Muscle of leg (tissue), 11 donors: Measurements from ENCODE around the gene NCOA3. TPM values are rescaled to one million over a fixed set of nuclear protein-coding genes. Genes with fewer than 3 reads are reported as not detected.

ENCODE experiments used
- DNase-seq: peaks from one replicate; pipeline ENCODE4 v3.0.0; 2013
- H3K27ac ChIP-seq: one replicate; pipeline ENCODE4 v1.5.1; 2013; ENCODE audit warnings: mild to moderate bottlenecking, low read length, control low read depth
- H3K27me3 ChIP-seq: one replicate; pipeline ENCODE4 v1.6.1; 2013; ENCODE audit warnings: low read length; ENCODE audit not compliant: control insufficient read depth, insufficient read depth
- H3K36me3 ChIP-seq: one replicate; pipeline ENCODE4 v1.6.1; 2013; ENCODE audit warnings: low read length; ENCODE audit not compliant: control insufficient read depth, insufficient read depth
- H3K4me1 ChIP-seq: one replicate; pipeline ENCODE4 v1.6.1; 2013; ENCODE audit warnings: low read length; ENCODE audit not compliant: control insufficient read depth, insufficient read depth
- H3K4me3 ChIP-seq: one replicate; pipeline ENCODE4 v1.5.1; 2013; ENCODE audit warnings: low read length, control low read depth
- H3K9me3 ChIP-seq: replicated peaks from 2 replicates; pipeline ENCODE4 v1.6.1; 2013; ENCODE audit warnings: low read depth, low read length; ENCODE audit not compliant: control insufficient read depth
- WGBS: methylation state at CpG from one replicate; pipeline ENCODE4 v1.1.5; 2013; ENCODE audit warnings: missing lambda C conversion rate; ENCODE audit not compliant: insufficient coverage; 5-methylcytosine and 5-hydroxymethylcytosine counted together
- polyA plus RNA-seq, 8 donors: library from polyadenylated mRNA; unstranded; fragments of 120-200 nt; gene quantifications; one replicate each; pipeline versions ENCODE4 v1.2.1 to v1.2.3, GENCODE V29; 2013; ENCODE audit warnings: inconsistent platforms in 1 of 8, low replicate concordance in 1 of 8; ENCODE audit not compliant: insufficient read length in 8 of 8, insufficient read depth in 1 of 8
- total RNA-seq: library from RNA; stranded (reverse); fragments of 120-200 nt; gene quantifications from one replicate; pipeline ENCODE4 v1.2.4, GENCODE V29; 2013

NCOA3 gene
- total and polyA plus RNA-seq, 9 donors = 11.0 to 19.1 (median 14.2) TPM

- Histone ChIP-seq H3K4me1 (no peaks in the 10 kb centered on the region), H3K9me3 (no peaks in the 10 kb centered on the region), H3K4me3 (no peak overlapping the region), H3K27ac (no peak overlapping the region), H3K36me3 (peaks cover 29% of the 10 kb centered on the region), H3K27me3 (no peaks in the 10 kb centered on the region)
- no peak for DNase-seq
- WGBS = no CpG with 5 or more reads among the region's 3 CpGs
Measured at GRCh38 chr20:47652301-47652700, 150.6 kb downstream of the NCOA3 start.

DNA sequence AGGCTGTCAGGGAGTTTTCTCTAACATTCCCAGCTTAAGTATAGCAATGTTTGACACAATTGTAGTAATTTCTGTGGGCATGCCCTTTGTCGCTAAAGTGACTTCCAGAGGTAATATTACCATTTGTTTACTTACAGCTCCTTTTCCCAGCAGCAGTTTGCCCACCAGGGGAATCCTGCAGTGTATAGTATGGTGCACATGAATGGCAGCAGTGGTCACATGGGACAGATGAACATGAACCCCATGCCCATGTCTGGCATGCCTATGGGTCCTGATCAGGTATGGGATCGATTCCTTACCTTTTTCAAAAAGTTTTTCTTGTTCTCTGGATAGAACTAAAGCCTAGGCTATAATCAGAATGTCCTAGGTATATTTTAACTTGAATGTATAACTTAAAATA lies 151.1 kb downstream of the NCOA3 start:
- no peaks in the 10 kb centered on the region for H3K4me1 ChIP-seq
- no CpG with 5 or more reads among the region's 2 CpGs for WGBS
- no peak overlapping the region for H3K4me3 ChIP-seq
- H3K27ac ChIP-seq = no peak overlapping the region
- DNase-seq = no peak
- no peaks in the 10 kb centered on the region for H3K27me3 ChIP-seq
- no peaks in the 10 kb centered on the region for H3K9me3 ChIP-seq
- peaks cover 29% of the 10 kb centered on the region for H3K36me3 ChIP-seq

- Histone ChIP-seq H3K4me3 (no peak overlapping the region), H3K27ac (no peak overlapping the region), H3K36me3 (peaks cover 27% of the 10 kb centered on the region), H3K9me3 (no peaks in the 10 kb centered on the region), H3K4me1 (no peaks in the 10 kb centered on the region), H3K27me3 (no peaks in the 10 kb centered on the region)
- no CpG with 5 or more reads among the region's 2 CpGs for WGBS
- DNase-seq = no peak
Measured at GRCh38 chr20:47653869-47654268, 152.2 kb downstream of the NCOA3 start.

DNA sequence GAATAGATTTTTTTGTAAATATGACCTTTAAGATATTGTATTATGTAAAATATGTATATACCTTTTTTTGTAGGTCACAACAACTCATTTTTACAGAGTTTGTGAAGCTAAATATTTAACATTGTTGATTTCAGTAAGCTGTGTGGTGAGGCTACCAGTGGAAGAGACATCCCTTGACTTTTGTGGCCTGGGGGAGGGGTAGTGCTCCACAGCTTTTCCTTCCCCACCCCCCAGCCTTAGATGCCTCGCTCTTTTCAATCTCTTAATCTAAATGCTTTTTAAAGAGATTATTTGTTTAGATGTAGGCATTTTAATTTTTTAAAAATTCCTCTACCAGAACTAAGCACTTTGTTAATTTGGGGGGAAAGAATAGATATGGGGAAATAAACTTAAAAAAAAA lies 152.7 kb downstream of the NCOA3 start:
- no CpG with 5 or more reads among the region's 1 CpG for WGBS
- Histone ChIP-seq H3K27ac (no peak overlapping the region), H3K36me3 (peaks cover 24% of the 10 kb centered on the region)

DNA sequence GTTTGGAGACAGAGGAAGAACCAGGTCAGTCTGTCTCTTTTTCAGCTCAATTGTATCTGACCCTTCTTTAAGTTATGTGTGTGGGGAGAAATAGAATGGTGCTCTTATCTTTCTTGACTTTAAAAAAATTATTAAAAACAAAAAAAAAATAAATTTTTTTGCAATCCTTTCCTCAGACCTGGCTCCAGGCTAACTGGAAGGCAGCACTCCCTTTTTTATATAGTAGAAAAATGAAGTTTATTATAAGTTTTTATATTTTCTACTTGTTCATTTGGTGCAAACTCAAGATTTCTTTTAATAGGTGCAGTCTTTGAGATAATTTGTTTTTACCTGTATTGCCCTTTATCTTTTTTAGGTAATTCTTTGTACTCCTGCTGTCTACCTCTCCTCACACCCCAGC lies 153.9 kb downstream of the NCOA3 start:
- no peak overlapping the region for H3K27ac ChIP-seq
- DNase-seq = no peak
- peaks cover 24% of the 10 kb centered on the region for H3K36me3 ChIP-seq
- no peak overlapping the region for H3K4me3 ChIP-seq
- H3K27me3 ChIP-seq = no peaks in the 10 kb centered on the region
- no peaks in the 10 kb centered on the region for H3K4me1 ChIP-seq
- H3K9me3 ChIP-seq = no peaks in the 10 kb centered on the region

More for the DNA sequence above, 152.7 kb downstream of the NCOA3 start:
- no peak for DNase-seq
- Histone ChIP-seq H3K4me3 (no peak overlapping the region), H3K27me3 (no peaks in the 10 kb centered on the region), H3K9me3 (no peaks in the 10 kb centered on the region), H3K4me1 (no peaks in the 10 kb centered on the region)

GRCh38 chr20:47656318-47656717 lies 154.6 kb downstream of the NCOA3 start:
- Histone ChIP-seq H3K4me3 (no peak overlapping the region), H3K9me3 (no peaks in the 10 kb centered on the region), H3K4me1 (no peaks in the 10 kb centered on the region), H3K36me3 (peaks cover 23% of the 10 kb centered on the region), H3K27ac (no peak overlapping the region), H3K27me3 (no peaks in the 10 kb centered on the region)
- DNase-seq = no peak
- no CpG with 5 or more reads among the region's 2 CpGs for WGBS

- Histone ChIP-seq H3K36me3 (peaks cover 27% of the 10 kb centered on the region), H3K4me3 (no peak overlapping the region), H3K9me3 (no peaks in the 10 kb centered on the region), H3K4me1 (peaks cover 7% of the 10 kb centered on the region), H3K27ac (no peak overlapping the region), H3K27me3 (no peaks in the 10 kb centered on the region)
- no peak for DNase-seq
- 80% methylated on average over 5 of the region's 7 CpGs for WGBS
Measured at GRCh38 chr20:47659904-47660601, 158.4 kb downstream of the NCOA3 start.

DNA sequence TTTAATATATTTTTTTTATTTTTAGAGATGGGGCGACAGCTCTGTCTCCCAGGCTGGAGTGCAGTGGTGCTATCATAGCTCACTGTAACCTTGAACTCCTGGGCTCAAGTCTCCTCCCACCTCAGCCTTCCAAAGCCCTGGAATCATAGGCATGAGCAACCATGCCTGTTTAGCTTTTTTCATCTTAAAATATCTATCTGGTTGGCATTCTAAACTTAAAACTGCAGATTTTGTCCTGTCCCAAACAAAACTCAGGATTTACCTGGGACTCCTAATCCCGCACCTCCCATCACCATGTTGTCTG lies 158.9 kb downstream of the NCOA3 start:
- no peaks in the 10 kb centered on the region for H3K9me3 ChIP-seq
- H3K27ac ChIP-seq = no peak overlapping the region
- peaks cover 27% of the 10 kb centered on the region for H3K36me3 ChIP-seq
- 87% methylated on average over 1 of the region's 2 CpGs for WGBS
- H3K27me3 ChIP-seq = no peaks in the 10 kb centered on the region
- no peak overlapping the region for H3K4me3 ChIP-seq
- DNase-seq = no peak
- peaks cover 7% of the 10 kb centered on the region for H3K4me1 ChIP-seq

- no peak for DNase-seq
- H3K36me3 ChIP-seq = peaks cover 27% of the 10 kb centered on the region
- no peaks in the 10 kb centered on the region for H3K27me3 ChIP-seq
- no peaks in the 10 kb centered on the region for H3K9me3 ChIP-seq
- H3K4me1 ChIP-seq = peaks cover 7% of the 10 kb centered on the region
- 79% methylated on average over 12 of the region's 12 CpGs for WGBS
- H3K27ac ChIP-seq = no peak overlapping the region
- H3K4me3 ChIP-seq = no peak overlapping the region
Measured at GRCh38 chr20:47660983-47661700, 159.5 kb downstream of the NCOA3 start.

GRCh38 chr20:47661714-47662113 lies 160.0 kb downstream of the NCOA3 start:
- H3K9me3 ChIP-seq = no peaks in the 10 kb centered on the region
- H3K27me3 ChIP-seq = no peaks in the 10 kb centered on the region
- DNase-seq = no peak
- peaks cover 7% of the 10 kb centered on the region for H3K4me1 ChIP-seq
- H3K4me3 ChIP-seq = no peak overlapping the region
- H3K36me3 ChIP-seq = peaks cover 27% of the 10 kb centered on the region
- H3K27ac ChIP-seq = no peak overlapping the region
- WGBS = 79% methylated on average over 5 of the region's 7 CpGs
